ENCODE results near the gene BNC2.

- TF ChIP-seq CTCF (IDR thresholded peaks at IDR 0.05; ENCODE audit: low read length), result no peak
- TF ChIP-seq EZH2 (optimal IDR thresholded peaks at IDR 0.05; ENCODE audit: low read depth, low read length), result no peak
- TF ChIP-seq EZH2phosphoT487 (IDR thresholded peaks at IDR 0.05; ENCODE audit: low read length), result no peak
Observed at GRCh38 chr9:16651446-16651964, 219.0 kb downstream of the BNC2 start.

Measured in MM.1S (cell line).